Measurements from ENCODE around the gene OR10T2. TPM values are rescaled to one million over a fixed set of nuclear protein-coding genes. Genes with fewer than 3 reads are reported as not detected.

The OR10T2 gene
- total and polyA plus RNA-seq, 2 donors (not counting 3 experiments of a cell fraction or from before 2014, with no cell fraction given), result not detected

DNA sequence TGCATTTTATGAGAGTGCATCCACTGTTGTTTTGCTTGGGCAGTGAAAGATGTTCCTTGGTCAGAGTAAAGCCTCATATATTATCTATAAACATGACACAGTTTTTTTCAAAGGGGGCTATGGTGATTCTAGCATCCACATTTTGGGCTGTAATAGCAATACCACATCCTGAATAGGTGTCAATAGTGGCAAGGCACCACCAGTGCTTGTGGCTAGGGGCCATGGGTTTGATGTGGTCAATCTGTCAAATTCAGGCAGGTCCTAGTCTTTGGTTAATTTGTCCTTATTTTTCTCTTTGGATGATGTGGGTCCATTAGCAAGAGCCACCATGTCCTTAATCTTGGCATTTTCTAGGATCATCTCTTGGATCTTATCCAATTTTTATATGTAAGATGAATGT lies 32.5 kb downstream of the OR10T2 start:
- no peak overlapping the region for H3K4me2 ChIP-seq (ENCODE audit: insufficient read depth, low read length)
- no peak overlapping the region for H2AFZ ChIP-seq (ENCODE audit: low read depth, low read length)
- no peaks in the 10 kb centered on the region for H3K9me1 ChIP-seq (replicated peaks; ENCODE audit: control insufficient read depth, extremely low read depth, insufficient read depth, low read length)
- H3K27me3 ChIP-seq (ENCODE audit: control insufficient read depth in 2 of 2, insufficient read depth in 2 of 2, low read length in 2 of 2), result no peaks in the 10 kb centered on the region
- dilution Hi-C loops (cut with MboI; ENCODE audit: extremely low pct_ligation_motif_present, low sequenced_read_pairs) (no loop called here), intact Hi-C loops (cut with micrococcal nuclease) (no loop called here)
- no peak for TF ChIP-seq MYC (IDR thresholded peaks at IDR 0.05; ENCODE audit: low read depth, low read length)
- TF ChIP-seq FOS (IDR thresholded peaks at IDR 0.05; ENCODE audit: borderline replicate concordance, insufficient read depth, low read length), result no peak
- no peak for TF ChIP-seq POLR2AphosphoS5 (IDR thresholded peaks at IDR 0.05; ENCODE audit: insufficient read depth, low read depth, low read length)
- TF ChIP-seq POLR2A (IDR thresholded peaks at IDR 0.05; ENCODE audit: low read depth, low read length), result no peak
- no peak for TF ChIP-seq MAX (IDR thresholded peaks at IDR 0.05; ENCODE audit: insufficient read depth, insufficient read length)
- TF ChIP-seq, protein P1, sequence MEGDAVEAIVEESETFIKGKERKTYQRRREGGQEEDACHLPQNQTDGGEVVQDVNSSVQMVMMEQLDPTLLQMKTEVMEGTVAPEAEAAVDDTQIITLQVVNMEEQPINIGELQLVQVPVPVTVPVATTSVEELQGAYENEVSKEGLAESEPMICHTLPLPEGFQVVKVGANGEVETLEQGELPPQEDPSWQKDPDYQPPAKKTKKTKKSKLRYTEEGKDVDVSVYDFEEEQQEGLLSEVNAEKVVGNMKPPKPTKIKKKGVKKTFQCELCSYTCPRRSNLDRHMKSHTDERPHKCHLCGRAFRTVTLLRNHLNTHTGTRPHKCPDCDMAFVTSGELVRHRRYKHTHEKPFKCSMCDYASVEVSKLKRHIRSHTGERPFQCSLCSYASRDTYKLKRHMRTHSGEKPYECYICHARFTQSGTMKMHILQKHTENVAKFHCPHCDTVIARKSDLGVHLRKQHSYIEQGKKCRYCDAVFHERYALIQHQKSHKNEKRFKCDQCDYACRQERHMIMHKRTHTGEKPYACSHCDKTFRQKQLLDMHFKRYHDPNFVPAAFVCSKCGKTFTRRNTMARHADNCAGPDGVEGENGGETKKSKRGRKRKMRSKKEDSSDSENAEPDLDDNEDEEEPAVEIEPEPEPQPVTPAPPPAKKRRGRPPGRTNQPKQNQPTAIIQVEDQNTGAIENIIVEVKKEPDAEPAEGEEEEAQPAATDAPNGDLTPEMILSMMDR (IDR thresholded peaks at IDR 0.05; ENCODE audit: extremely low read depth in 1 of 2, insufficient read depth in 1 of 2, low read depth in 1 of 2, low read length in 2 of 2), result no peak
- no peak for TF ChIP-seq JUN (IDR thresholded peaks at IDR 0.05; ENCODE audit: borderline replicate concordance, insufficient read depth, insufficient read length, low read depth)
- TF ChIP-seq EZH2 (IDR thresholded peaks at IDR 0.05; ENCODE audit: borderline replicate concordance, low read depth, low read length, severe bottlenecking), result no peak
- H3K4me3 ChIP-seq (replicated peaks in 1 of 3; ENCODE audit: insufficient read depth in 1 of 3, low read depth in 1 of 3, low read length in 3 of 3), result no peak overlapping the region
- POLR2A ChIA-PET, result no interaction called here
- no peak for DNase-seq (ENCODE audit: low read depth, low spot score)
- no peak overlapping the region for H3K9ac ChIP-seq (replicated peaks; ENCODE audit: extremely low read depth, insufficient read depth, low read length)
- H3K4me1 ChIP-seq (ENCODE audit: control insufficient read depth, extremely low read depth, insufficient read depth, low read length), result no peaks in the 10 kb centered on the region
- H3K27ac ChIP-seq (ENCODE audit: insufficient read depth, low read depth, low read length), result no peak overlapping the region
- peaks cover 2% of the 10 kb centered on the region for H3K9me3 ChIP-seq (replicated peaks; ENCODE audit: control insufficient read depth, insufficient read depth, low read length)
- no peaks in the 10 kb centered on the region for H3K36me3 ChIP-seq (ENCODE audit: control insufficient read depth in 2 of 2, extremely low read depth in 1 of 2, insufficient read depth in 2 of 2, low read length in 2 of 2)
- no peaks in the 10 kb centered on the region for H3K79me2 ChIP-seq (ENCODE audit: control insufficient read depth, insufficient read depth, low read length)
- no peak for FAIRE-seq
- no peaks in the 10 kb centered on the region for H4K20me1 ChIP-seq (replicated peaks; ENCODE audit: control insufficient read depth, extremely low read depth, insufficient read depth, low read length)
- BruUV-seq (replicated peaks), result no TSS peak
- CTCF ChIA-PET, result no interaction called here
